Tibial artery (tissue), 4 donors: ENCODE data around the gene PLN.
A peak's percentile ranks its signal among the peaks of the same experiment; 100 is the strongest.

Source experiments
- DNase-seq, 2 donors: peaks; one replicate each; pipeline ENCODE4 v3.0.0-alpha.2; 2019
- H3K27ac ChIP-seq, 2 donors: fragments of 200-600 bp; sonication (generic) in 1 of 2; 1 replicate in 1 of 2; 2 replicates in 1 of 2; pipeline ENCODE4 v1.5.1; 2018 to 2019; ENCODE audit warnings: mild to moderate bottlenecking in 1 of 2
- H3K27me3 ChIP-seq, 2 donors: fragments of 200-600 bp; sonication (generic) in 1 of 2; one replicate each; pipeline versions ENCODE4 v1.5.1 to v1.6.0; 2016 to 2019
- H3K36me3 ChIP-seq, 3 donors: fragments of 200-600 bp; sonication (generic) in 2 of 3; one replicate each; pipeline ENCODE4 v1.5.1; 2016 to 2019; ENCODE audit warnings: mild to moderate bottlenecking in 2 of 3
- H3K4me1 ChIP-seq, 4 donors: fragments of 200-600 bp; sonication (generic) in 2 of 4; 1 replicate in 3 of 4; 2 replicates in 1 of 4; pipeline ENCODE4 v1.5.1; 2016 to 2019
- H3K4me3 ChIP-seq, 2 donors: fragments of 200-600 bp; sonication (generic) in 1 of 2; 1 replicate in 1 of 2; 2 replicates in 1 of 2; pipeline ENCODE4 v1.5.1; 2018 to 2019; ENCODE audit warnings: mild to moderate bottlenecking in 2 of 2
- H3K9me3 ChIP-seq, 3 donors: fragments of 200-600 bp; sonication (generic) in 1 of 3; one replicate each; pipeline ENCODE4 v1.5.1; 2016 to 2019
- CTCF ChIP-seq, 2 experiments: fragments of 200-600 bp in 1 of 2; fragments of 450-650 bp in 1 of 2; IDR thresholded peaks; one replicate each; pipeline ENCODE4 v1.5.1; 2017 to 2019; ENCODE audit warnings: antibody characterized with exemption in 2 of 2, mild to moderate bottlenecking in 1 of 2, moderate library complexity in 1 of 2
- intact Hi-C: fragments of 100-400 bp; cut with DNase I; formaldehyde crosslinking; loops from one replicate; pipeline ENCODE4 v1.15.0; 2023; ENCODE audit warnings: low total_unique reads

PLN gene

GRCh38 chr6:118536478-118536877 is 11.6 kb upstream of the PLN start:
- Histone ChIP-seq H3K27ac (peak overlapping the region; percentile 18 to 56), H3K27me3 (no peaks in the 10 kb centered on the region), H3K4me3 (no peak overlapping the region), H3K4me1 (peaks cover 0 to 49% (median 4%) of the 10 kb centered on the region in 4 donors), H3K9me3 (no peaks in the 10 kb centered on the region), H3K36me3 (no peaks in the 10 kb centered on the region)
- TF ChIP-seq CTCF (IDR thresholded peaks at IDR 0.05), result no peak
- intact Hi-C loops, result no loop called here
- DNase-seq, result no peak

- H3K9me3 ChIP-seq, result no peaks in the 10 kb centered on the region
- H3K4me3 ChIP-seq, result no peak overlapping the region
- DNase-seq, result no peak
- intact Hi-C loops, result no loop called here
- no peaks in the 10 kb centered on the region for H3K27me3 ChIP-seq
- peaks cover 0 to 60% (median 8%) of the 10 kb centered on the region in 4 donors for H3K4me1 ChIP-seq
- peak overlapping the region; percentile 5 to 56 for H3K27ac ChIP-seq
- no peak for TF ChIP-seq CTCF (IDR thresholded peaks at IDR 0.05)
- no peaks in the 10 kb centered on the region for H3K36me3 ChIP-seq
Measured at GRCh38 chr6:118537574-118537973, 10.5 kb upstream of the PLN start.

GRCh38 chr6:118542184-118542952 is 5.7 kb upstream of the PLN start:
- Histone ChIP-seq H3K27me3 (no peaks in the 10 kb centered on the region), H3K36me3 (no peaks in the 10 kb centered on the region), H3K4me1 (peaks cover 0 to 89% (median 5%) of the 10 kb centered on the region in 4 donors), H3K4me3 (no peak overlapping the region), H3K9me3 (no peaks in the 10 kb centered on the region), H3K27ac (peak overlapping the region; percentile 82 to 84)
- DNase-seq, result no peak
- no peak for TF ChIP-seq CTCF (IDR thresholded peaks at IDR 0.05)
- intact Hi-C loops, result no loop called here

GRCh38 chr6:118544105-118544504 is 4.0 kb upstream of the PLN start:
- peak overlapping the region; percentile 82 to 84 for H3K27ac ChIP-seq

GRCh38 chr6:118546164-118546879 is 1.8 kb upstream of the PLN start:
- H3K9me3 ChIP-seq, result no peaks in the 10 kb centered on the region
- peak overlapping the region; percentile 82 to 84 for H3K27ac ChIP-seq
- no peak for DNase-seq
- H3K4me3 ChIP-seq, result peak overlapping the region; percentile 58 to 59
- peaks cover 0 to 52% (median 4%) of the 10 kb centered on the region in 4 donors for H3K4me1 ChIP-seq
- intact Hi-C loops, result no loop called here
- H3K36me3 ChIP-seq, result peaks cover 0 to 14% (median 0%) of the 10 kb centered on the region in 3 donors
- H3K27me3 ChIP-seq, result no peaks in the 10 kb centered on the region
- no peak for TF ChIP-seq CTCF (IDR thresholded peaks at IDR 0.05)

More at GRCh38 chr6:118544105-118544504, 4.0 kb upstream of the PLN start:
- H3K4me1 ChIP-seq, result peaks cover 0 to 73% (median 5%) of the 10 kb centered on the region in 4 donors
- no peak for TF ChIP-seq CTCF (IDR thresholded peaks at IDR 0.05)
- no peak overlapping the region for H3K4me3 ChIP-seq
- H3K36me3 ChIP-seq, result no peaks in the 10 kb centered on the region
- DNase-seq, result no peak
- no peaks in the 10 kb centered on the region for H3K9me3 ChIP-seq
- intact Hi-C loops, result no loop called here
- H3K27me3 ChIP-seq, result no peaks in the 10 kb centered on the region
